Measurements from ENCODE around the gene SHCBP1L.
"Not testable (repeated sequence)": the region's sequence is repeated elsewhere in the genome, so short reads cannot be mapped to it uniquely, and the experiment has no call there.

SHCBP1L gene

GRCh38 chr1:182962554-182963115, 9.7 kb upstream of the SHCBP1L start:
- peak; percentile 19 to 53 for DNase-seq

GRCh38 chr1:182960046-182960445, 7.1 kb upstream of the SHCBP1L start:
- no peak for DNase-seq

DNA sequence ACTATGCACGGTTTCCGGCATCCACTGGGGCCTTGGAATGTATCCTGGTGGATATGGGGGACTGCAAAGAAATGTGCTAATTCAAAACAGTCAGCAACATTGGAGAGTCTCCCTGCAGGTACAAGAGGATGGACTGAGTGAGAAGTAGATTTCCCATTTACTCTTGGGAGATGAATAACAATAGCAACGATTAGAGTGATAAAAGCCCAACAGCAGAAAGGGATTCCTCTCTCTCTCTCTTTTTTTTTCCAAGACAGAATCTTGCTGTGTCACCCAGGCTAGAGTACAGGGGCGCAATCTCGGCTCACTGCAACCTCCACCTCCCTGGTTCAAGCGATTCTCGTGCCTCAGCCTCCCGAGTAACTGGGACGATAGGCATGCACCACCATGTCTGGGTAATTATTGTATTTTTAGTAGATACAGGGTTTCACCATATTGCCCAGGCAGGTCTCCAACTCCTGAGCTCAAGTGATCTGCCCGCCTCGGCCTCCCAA, 5.0 kb upstream of the SHCBP1L start:
- no peak for DNase-seq

GRCh38 chr1:182956708-182957365, 3.9 kb upstream of the SHCBP1L start:
- no peak for DNase-seq

DNA sequence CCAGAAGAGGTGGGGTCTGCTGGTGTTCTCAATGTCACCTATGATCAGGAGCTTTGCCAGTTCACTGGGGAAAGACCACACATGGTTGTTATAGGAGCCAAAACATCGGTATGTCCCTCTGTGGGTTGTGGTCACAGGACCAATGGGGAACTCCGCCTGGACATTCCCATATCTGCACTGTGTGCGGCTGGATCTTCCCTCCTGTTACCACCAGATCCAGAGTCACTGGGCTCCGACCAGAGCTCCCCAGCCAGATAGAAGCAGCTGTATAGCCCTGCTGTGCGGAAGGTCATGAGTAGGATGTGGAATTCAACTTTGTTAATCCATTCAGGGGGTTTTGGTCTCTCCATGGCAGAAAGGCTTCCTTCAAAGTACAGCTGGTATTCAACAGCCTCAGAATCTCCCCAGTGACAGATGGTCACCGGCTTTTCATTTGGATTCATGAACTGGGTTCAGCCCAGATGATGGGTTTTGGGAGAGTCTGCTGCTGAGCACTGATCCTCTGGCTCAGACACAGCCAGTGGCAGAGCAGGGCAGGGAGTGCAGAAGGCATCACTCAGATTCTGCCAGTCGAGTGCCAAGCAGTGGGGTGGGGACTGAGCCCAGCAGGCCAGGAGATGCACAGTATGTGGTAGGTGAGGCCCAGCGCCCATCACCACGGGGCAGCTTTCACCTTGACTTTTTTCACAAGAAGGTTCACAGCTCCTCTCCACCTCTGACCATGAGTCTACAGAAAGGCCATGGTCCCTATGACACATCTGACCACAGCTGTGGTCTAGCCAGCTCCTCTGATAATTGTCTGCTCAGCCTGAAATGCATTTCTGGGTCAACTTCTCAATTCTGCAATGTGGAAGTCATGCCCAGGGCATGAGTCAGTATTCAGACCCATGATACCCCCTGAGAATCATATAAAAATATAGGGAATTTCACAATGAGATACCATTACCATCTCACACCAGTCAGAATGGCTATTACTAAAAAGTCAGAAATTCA, 2.9 kb upstream of the SHCBP1L start:
- DNase-seq: no peak

DNA sequence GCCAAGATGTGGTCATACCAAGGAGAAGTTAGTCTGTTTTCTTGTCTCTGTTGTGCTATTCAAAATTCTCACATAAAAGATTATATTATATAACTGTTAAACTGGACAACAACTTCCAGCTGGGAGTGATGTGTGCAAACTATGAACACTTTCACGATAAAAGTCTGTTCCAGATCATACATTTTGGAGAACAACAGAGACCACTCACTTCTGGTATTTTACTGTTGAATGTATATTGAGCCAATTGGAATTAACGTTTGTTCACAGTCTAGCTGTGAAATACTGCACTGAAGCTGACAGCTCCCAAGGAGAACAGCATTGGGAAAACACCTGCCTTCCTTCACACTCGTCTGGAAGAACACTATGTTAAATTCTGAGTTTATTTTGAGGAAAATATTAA, 860 bp upstream of the SHCBP1L start:
- DNase-seq: no peak

DNA sequence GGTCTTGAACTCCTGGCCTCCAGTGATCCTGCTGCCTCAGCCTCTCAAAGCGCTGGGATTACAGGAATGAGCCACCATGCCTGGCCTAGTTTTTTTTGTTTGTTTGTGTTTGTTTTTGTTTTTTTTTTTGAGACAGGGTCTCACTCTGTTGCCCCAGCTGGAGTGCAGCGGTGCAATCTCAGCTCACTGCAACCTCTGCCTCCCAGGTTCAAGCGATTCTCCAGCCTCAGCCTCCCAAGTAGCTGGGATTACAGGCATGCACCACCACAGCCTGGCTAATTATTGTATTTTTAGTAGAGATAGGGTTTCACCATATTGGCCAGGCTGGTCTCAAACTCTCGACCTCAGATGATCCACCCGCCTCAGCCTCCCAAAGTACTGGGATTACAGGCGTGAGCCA, 9.6 kb downstream of the SHCBP1L start:
- not testable (repeated sequence) for DNase-seq

DNA sequence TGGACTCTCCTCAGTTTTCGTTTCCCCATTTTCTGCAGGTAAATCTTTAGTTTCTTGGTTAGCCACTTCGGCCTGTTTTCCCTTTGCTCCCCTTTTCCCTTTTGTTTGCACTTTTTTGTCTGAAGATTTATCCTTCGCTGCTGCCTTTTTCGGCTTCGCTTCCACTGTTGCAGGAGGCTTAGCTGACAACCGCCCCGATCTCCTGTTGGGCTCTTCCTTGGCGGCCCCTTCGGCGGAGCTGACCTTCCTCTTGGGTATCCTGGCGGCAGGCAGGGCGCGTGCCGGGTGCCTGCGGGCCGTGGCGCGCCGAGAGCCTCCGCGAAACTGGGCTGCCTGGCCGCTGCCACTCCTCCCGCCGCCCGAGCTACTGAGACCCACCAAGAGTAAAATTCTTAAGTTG, 10.8 kb downstream of the SHCBP1L start:
- not testable (repeated sequence) for DNase-seq

DNA sequence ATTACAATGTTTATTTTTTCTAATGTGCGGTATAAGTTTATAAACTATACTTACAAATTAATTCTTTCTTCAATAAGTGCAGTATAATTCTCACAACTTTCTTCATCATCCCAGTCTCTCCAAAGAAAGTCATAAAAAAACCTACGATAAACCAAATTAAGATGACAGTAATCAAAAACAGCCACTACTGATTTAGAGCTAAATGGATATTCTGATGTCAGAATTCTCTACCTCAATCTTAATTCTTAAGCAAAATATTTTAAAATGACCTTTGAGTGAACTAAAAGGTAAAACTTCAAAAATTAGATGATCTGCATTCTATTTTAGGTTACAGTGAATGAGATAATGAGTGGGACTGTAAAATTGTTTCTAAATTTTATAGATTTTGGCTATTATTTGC, 13.6 kb downstream of the SHCBP1L start:
- DNase-seq: no peak

GRCh38 chr1:182935716-182936115, 17.2 kb downstream of the SHCBP1L start:
- DNase-seq: no peak

DNA sequence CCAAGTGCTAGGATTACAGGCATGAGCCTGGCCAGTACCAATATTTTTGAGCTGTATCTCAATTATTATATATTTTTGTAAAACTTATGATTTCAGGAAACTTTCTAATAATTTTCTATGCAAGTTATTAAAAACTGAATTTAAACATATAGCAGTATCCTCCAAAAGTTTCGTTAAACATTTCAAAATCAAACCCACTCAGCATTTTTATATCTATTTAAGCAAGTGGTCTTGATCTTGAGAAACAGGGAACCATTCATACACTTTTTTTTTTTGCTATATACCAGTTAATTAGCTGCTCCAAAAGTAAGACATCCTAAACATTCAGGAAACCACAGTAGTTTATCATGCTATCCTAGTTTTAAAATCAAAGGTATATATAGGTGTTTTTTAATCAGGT, 22.0 kb downstream of the SHCBP1L start:
- DNase-seq: no peak

DNA sequence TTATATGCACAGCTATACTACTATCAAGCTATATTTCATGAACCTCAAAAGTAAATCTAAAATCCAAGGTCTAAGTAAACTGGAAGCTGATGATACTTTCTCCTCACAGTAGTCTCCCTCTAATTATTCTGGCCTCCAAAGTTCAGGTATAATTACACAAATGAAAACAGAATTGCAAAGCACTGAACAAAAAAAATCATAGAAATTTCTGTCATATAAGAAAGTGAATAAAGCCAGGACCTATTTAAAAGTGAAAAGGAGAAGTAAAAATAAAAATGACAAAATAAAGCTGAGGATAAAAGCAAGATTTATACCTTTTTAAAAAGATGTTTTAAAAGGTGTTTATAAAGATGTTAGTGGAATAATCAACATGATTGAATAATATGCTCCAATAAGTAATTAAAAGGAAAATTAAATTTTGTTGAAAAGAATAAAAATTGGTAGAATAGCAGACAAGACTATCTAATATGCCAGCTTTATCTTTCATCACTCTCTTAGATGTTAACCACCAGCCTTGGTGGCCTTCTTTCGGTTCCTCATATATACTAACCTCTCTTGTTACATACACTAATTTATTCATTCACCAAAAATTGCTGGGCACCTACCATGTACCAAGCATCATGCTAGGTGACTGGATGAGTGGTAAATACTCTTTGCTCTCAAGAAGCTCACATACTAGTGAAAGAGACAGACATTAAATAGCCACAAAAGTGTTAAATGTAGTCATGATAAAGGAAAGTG, 25.1 kb downstream of the SHCBP1L start:
- DNase-seq: no peak

GRCh38 chr1:182925661-182926060, 27.3 kb downstream of the SHCBP1L start:
- no peak for DNase-seq

DNA sequence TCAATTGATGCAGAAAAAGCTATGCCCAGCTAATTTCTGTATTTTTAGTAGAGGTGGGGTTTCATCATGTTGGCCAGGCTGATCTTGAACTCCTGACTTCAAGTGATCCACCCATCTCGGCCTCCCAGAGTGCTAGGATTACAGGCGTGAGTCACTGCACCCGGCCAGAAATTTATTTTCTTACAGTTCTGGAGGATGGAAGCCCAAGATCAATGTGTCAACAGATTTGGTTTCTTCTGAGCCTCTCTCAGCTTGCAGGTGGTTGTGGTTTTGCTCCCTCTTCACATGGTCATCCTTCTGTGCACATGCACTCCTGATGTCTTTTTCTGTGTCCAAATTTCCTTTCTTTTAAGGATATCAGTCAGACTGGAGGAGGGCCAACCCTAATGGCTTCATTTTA, 35.6 kb downstream of the SHCBP1L start:
- no peak for DNase-seq

DNA sequence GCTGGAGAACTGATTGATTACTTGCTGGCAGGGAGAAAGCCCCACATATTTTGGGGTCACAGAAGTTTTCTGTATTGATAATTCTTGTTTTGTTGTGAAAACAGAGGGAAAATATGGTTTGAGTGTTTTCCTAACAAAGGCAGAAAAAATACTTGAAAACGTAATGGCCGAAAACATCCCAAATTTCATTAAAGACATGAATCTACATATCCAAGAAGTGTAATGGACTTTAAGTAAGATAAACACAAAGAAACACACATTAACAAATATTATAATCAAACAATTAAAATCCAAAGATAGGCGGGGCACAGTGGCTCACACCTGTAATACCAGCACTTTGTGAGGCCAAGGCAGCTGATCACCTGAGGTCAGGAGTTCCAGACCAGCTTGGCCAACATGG, 39.6 kb downstream of the SHCBP1L start:
- no peak for DNase-seq

- no peak for DNase-seq
Measured at GRCh38 chr1:182910143-182910542, 42.8 kb downstream of the SHCBP1L start.

- no peak for DNase-seq
Measured at GRCh38 chr1:182909578-182909977, 43.4 kb downstream of the SHCBP1L start.

- DNase-seq: no peak
Measured at GRCh38 chr1:182905321-182905720, 47.6 kb downstream of the SHCBP1L start.

DNA sequence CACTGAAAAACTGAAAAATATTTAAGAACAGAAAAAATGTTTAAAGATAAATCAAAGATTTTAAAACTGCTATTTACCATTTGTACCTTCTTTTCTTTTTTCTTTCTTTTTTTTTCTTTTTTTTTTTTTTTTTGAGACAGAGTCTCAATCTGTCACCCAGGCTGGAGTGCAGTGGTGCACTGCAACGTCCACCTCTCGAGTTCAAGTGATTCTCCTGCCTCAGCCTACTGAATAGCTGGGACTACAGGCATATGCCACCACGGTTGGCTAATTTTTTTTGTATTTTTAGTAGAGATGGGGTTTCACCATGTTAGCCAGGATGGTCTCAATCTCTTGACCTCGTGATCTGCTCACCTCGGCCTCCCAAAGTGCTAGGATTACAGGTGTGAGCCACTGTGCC, 51.0 kb downstream of the SHCBP1L start:
- not testable (repeated sequence) for DNase-seq

DNA sequence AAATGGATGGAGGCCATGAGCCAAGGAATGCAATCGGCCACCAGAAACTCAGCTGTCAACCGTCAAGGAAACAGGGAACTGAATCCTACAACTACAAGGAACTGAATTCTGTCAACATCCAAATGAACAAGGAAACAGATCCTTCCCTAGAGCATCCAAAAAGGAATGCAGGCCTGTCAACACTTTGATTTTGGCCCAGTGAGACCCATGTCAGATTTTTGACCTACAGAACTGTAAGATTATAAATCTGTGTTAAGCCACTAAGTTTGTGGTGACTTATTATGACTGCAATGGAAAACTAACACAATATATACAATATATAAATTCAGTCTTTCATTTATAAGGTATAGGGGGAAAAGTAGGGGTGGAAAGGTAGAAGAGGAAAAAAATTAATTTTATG, 55.3 kb downstream of the SHCBP1L start:
- DNase-seq: no peak

DNA sequence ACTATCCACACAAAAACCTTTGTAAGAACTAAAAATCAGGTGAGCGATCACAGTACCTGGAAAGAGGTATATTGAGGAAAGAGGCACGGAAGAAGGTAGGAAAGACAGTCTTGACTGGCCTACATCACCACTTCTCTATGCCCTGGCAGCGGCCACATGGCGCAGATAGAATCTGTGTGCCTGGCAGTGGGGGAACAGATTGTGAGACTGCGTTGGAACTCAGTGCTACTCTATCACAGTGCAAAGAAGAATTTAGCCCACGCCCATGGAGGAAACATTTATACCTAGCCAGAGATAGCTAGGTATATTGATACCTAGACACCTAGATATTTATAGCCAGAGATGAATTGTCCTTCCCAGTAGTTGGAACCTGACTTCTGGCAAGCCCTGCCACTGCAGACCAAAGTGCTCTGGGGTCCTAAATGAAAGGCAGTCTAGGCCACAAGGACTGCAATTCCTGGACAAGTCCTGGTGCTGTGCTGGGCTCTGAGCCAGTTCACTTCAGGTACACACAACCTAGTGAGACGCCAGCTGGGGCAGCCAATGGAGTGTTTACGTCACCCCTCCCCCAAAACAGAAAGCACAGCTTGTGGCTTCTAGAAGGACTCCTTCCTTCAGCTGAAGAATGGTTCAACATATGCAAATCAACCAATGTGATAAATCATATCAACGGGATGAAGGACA, 61.9 kb downstream of the SHCBP1L start:
- no peak for DNase-seq

- DNase-seq: peak in 1 of 2 donors; percentile 16
Measured at GRCh38 chr1:182889997-182890396, 63.0 kb downstream of the SHCBP1L start.
